ENCODE data around the gene DHX15. TPM values are rescaled to one million over a fixed set of nuclear protein-coding genes. Genes with fewer than 3 reads are reported as not detected.

The DHX15 gene
- total and polyA plus RNA-seq, 2 experiments from 2014 or later, result 226 to 372 TPM

DNA sequence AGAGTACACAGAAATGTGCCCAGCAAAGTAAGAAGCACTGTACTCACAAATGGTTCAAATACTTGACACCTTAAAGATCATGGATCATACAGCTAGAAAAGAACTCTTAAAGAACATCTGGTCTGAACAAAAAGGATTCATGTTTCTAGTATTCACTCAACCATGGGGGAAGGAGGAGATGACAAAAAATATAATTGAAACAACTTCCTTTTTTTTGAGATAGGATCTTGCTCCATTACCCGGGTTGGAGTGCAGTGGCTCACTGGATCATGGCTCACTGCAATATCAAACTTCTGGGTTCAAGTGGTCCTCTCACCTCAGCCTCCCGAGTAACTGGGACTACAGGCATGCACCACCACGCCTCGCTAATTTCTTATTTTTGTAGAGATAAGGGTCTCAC, 6.0 kb downstream of the DHX15 start:
- H3F3A ChIP-seq (replicated peaks; ENCODE audit: low read depth), result 0 out of 2 replicates have a peak, but pooled peaks cover 3% of the 10 kb centered on the region
- no peaks in the 10 kb centered on the region for H3K9me2 ChIP-seq (ENCODE audit: insufficient read depth)
- no peak overlapping the region for H2AFZ ChIP-seq
- Mint-ChIP-seq H3K27ac (no peak overlapping the region), H3K27me3 (ENCODE audit: insufficient read depth, low read depth, poor library complexity) (peaks cover 6% of the 10 kb centered on the region), H3K36me3 (ENCODE audit: low read depth) (peaks cover 84% of the 10 kb centered on the region), H3K4me1 (peaks cover 59% of the 10 kb centered on the region), H3K9me3 (peaks cover 1% of the 10 kb centered on the region; the same call in 2 of the 3 replicates), H3K4me3 (no peak overlapping the region)
- ATAC-seq (no peak), DNase-seq (ENCODE audit: low spot score) (no peak)
- no peaks in the 10 kb centered on the region for H3K27me3 ChIP-seq (ENCODE audit: insufficient read depth)
- peaks cover 66% of the 10 kb centered on the region for H3K4me1 ChIP-seq (ENCODE audit: insufficient read depth)
- H3K79me2 ChIP-seq (replicated peaks; ENCODE audit: insufficient read depth), result peaks cover 100% of the 10 kb centered on the region
- peak overlapping the region; percentile 15; the same call in 1 of the 2 replicates for H3K27ac ChIP-seq (ENCODE audit: low read depth)
- TF ChIP-seq JUNB (IDR thresholded peaks at IDR 0.05; ENCODE audit: unreplicated experiment), result no peak
- TF ChIP-seq ZNF331 (CRISPR knock-in tag; IDR thresholded peaks at IDR 0.05; ENCODE audit: low read depth), result no peak
- TF ChIP-seq POLR2AphosphoS5 (IDR thresholded peaks at IDR 0.05; ENCODE audit: low read depth), result no peak
- TF ChIP-seq, protein P1, sequence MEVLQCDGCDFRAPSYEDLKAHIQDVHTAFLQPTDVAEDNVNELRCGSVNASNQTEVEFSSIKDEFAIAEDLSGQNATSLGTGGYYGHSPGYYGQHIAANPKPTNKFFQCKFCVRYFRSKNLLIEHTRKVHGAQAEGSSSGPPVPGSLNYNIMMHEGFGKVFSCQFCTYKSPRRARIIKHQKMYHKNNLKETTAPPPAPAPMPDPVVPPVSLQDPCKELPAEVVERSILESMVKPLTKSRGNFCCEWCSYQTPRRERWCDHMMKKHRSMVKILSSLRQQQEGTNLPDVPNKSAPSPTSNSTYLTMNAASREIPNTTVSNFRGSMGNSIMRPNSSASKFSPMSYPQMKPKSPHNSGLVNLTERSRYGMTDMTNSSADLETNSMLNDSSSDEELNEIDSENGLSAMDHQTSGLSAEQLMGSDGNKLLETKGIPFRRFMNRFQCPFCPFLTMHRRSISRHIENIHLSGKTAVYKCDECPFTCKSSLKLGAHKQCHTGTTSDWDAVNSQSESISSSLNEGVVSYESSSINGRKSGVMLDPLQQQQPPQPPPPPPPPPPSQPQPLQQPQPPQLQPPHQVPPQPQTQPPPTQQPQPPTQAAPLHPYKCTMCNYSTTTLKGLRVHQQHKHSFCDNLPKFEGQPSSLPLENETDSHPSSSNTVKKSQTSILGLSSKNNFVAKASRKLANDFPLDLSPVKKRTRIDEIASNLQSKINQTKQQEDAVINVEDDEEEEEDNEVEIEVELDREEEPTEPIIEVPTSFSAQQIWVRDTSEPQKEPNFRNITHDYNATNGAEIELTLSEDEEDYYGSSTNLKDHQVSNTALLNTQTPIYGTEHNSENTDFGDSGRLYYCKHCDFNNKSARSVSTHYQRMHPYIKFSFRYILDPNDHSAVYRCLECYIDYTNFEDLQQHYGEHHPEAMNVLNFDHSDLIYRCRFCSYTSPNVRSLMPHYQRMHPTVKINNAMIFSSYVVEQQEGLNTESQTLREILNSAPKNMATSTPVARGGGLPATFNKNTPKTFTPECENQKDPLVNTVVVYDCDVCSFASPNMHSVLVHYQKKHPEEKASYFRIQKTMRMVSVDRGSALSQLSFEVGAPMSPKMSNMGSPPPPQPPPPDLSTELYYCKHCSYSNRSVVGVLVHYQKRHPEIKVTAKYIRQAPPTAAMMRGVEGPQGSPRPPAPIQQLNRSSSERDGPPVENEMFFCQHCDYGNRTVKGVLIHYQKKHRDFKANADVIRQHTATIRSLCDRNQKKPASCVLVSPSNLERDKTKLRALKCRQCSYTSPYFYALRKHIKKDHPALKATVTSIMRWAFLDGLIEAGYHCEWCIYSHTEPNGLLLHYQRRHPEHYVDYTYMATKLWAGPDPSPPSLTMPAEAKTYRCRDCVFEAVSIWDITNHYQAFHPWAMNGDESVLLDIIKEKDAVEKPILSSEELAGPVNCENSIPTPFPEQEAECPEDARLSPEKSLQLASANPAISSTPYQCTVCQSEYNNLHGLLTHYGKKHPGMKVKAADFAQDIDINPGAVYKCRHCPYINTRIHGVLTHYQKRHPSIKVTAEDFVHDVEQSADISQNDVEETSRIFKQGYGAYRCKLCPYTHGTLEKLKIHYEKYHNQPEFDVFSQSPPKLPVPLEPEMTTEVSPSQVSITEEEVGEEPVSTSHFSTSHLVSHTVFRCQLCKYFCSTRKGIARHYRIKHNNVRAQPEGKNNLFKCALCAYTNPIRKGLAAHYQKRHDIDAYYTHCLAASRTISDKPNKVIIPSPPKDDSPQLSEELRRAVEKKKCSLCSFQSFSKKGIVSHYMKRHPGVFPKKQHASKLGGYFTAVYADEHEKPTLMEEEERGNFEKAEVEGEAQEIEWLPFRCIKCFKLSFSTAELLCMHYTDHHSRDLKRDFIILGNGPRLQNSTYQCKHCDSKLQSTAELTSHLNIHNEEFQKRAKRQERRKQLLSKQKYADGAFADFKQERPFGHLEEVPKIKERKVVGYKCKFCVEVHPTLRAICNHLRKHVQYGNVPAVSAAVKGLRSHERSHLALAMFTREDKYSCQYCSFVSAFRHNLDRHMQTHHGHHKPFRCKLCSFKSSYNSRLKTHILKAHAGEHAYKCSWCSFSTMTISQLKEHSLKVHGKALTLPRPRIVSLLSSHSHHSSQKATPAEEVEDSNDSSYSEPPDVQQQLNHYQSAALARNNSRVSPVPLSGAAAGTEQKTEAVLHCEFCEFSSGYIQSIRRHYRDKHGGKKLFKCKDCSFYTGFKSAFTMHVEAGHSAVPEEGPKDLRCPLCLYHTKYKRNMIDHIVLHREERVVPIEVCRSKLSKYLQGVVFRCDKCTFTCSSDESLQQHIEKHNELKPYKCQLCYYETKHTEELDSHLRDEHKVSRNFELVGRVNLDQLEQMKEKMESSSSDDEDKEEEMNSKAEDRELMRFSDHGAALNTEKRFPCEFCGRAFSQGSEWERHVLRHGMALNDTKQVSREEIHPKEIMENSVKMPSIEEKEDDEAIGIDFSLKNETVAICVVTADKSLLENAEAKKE (CRISPR knock-in tag; IDR thresholded peaks at IDR 0.05), result no peak
- TF ChIP-seq, protein P2, sequence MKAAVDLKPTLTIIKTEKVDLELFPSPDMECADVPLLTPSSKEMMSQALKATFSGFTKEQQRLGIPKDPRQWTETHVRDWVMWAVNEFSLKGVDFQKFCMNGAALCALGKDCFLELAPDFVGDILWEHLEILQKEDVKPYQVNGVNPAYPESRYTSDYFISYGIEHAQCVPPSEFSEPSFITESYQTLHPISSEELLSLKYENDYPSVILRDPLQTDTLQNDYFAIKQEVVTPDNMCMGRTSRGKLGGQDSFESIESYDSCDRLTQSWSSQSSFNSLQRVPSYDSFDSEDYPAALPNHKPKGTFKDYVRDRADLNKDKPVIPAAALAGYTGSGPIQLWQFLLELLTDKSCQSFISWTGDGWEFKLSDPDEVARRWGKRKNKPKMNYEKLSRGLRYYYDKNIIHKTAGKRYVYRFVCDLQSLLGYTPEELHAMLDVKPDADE (IDR thresholded peaks at IDR 0.05), result no peak
- no peak for TF ChIP-seq NANOG (IDR thresholded peaks at IDR 0.05; ENCODE audit: borderline replicate concordance)
- TF ChIP-seq, protein P3, sequence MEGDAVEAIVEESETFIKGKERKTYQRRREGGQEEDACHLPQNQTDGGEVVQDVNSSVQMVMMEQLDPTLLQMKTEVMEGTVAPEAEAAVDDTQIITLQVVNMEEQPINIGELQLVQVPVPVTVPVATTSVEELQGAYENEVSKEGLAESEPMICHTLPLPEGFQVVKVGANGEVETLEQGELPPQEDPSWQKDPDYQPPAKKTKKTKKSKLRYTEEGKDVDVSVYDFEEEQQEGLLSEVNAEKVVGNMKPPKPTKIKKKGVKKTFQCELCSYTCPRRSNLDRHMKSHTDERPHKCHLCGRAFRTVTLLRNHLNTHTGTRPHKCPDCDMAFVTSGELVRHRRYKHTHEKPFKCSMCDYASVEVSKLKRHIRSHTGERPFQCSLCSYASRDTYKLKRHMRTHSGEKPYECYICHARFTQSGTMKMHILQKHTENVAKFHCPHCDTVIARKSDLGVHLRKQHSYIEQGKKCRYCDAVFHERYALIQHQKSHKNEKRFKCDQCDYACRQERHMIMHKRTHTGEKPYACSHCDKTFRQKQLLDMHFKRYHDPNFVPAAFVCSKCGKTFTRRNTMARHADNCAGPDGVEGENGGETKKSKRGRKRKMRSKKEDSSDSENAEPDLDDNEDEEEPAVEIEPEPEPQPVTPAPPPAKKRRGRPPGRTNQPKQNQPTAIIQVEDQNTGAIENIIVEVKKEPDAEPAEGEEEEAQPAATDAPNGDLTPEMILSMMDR (conservative IDR thresholded peaks at IDR 0.05; ENCODE audit: low read depth in 2 of 2), result no peak
- TF ChIP-seq EZH2 (IDR thresholded peaks at IDR 0.05; ENCODE audit: low read depth, unreplicated experiment), result no peak
- TF ChIP-seq CREB1 (CRISPR knock-in tag; IDR thresholded peaks at IDR 0.05; ENCODE audit: low read depth), result no peak
- peak overlapping the region; percentile 18 for H3K4me3 ChIP-seq
- peaks cover 34% of the 10 kb centered on the region for H3K36me3 ChIP-seq (ENCODE audit: insufficient read depth)
- H4K20me1 ChIP-seq (replicated peaks; ENCODE audit: insufficient read depth), result peaks cover 86% of the 10 kb centered on the region
- H3K4me2 ChIP-seq, result peak overlapping the region; percentile 65

Measured in GM23338 (cell line).